Sciatic nerve (tissue), 2 donors: Measurements from ENCODE around the gene ZCCHC18. TPM values are rescaled to one million over a fixed set of nuclear protein-coding genes. Genes with fewer than 3 reads are reported as not detected.
A peak's percentile ranks its signal among the peaks of the same experiment; 100 is the strongest.

ENCODE experiments used
- ATAC-seq: fragments of 200-7000 bp; cut with Tn5 transposase; one replicate; pipeline ENCODE4 v1.9.1; 2020; ENCODE audit warnings: mild to moderate bottlenecking, moderate library complexity
- DNase-seq: peaks from one replicate; pipeline ENCODE4 v3.0.0-alpha.2; 2020; ENCODE audit warnings: low spot score
- intact Hi-C: fragments of 100-400 bp; cut with DNase I; formaldehyde crosslinking; loops from one replicate; pipeline ENCODE4 v1.14.2; 2022
- total RNA-seq: library from RNA; stranded (reverse); fragmentation: NEBNext Ultra II Directional; extraction: Animal tissue kit (Norgen Biotek cat#: 25700); gene quantifications from one replicate; pipeline ENCODE4 v1.2.1, GENCODE V29; 2021
- donor health status: DM: no; HTN: no; CAD: no.
- donor health status: DM: no; HTN: no; CAD: no.

Gene ZCCHC18
- total RNA-seq, 1 donor from 2014 or later = 1.5 TPM

- intact Hi-C loops = no loop called here
- no peak for ATAC-seq
Measured at GRCh38 chrX:104122829-104123228, 10.5 kb downstream of the ZCCHC18 start.

GRCh38 chrX:104126856-104127255 is 14.5 kb downstream of the ZCCHC18 start:
- intact Hi-C loops = no loop called here
- no peak for ATAC-seq
- no peak for DNase-seq

More at GRCh38 chrX:104122829-104123228, 10.5 kb downstream of the ZCCHC18 start:
- DNase-seq = no peak

GRCh38 chrX:104130808-104131207 is 18.5 kb downstream of the ZCCHC18 start:
- intact Hi-C loops = no loop called here
- ATAC-seq (no peak), DNase-seq (no peak)

GRCh38 chrX:104134583-104135261 is 22.4 kb downstream of the ZCCHC18 start:
- intact Hi-C loops = no loop called here
- no peak for DNase-seq
- no peak for ATAC-seq

GRCh38 chrX:104135677-104136076 is 23.4 kb downstream of the ZCCHC18 start:
- no peak for ATAC-seq
- no peak for DNase-seq
- intact Hi-C loops = no loop called here

- intact Hi-C loops = no loop called here
- peak; percentile 95 for ATAC-seq
Measured at GRCh38 chrX:104136241-104137019, 24.1 kb downstream of the ZCCHC18 start.

GRCh38 chrX:104137496-104137895 is 25.2 kb downstream of the ZCCHC18 start:
- ATAC-seq (peak; percentile 49), DNase-seq (no peak)
- intact Hi-C loops = no loop called here

More at GRCh38 chrX:104136241-104137019, 24.1 kb downstream of the ZCCHC18 start:
- peak; percentile 78 for DNase-seq

GRCh38 chrX:104141087-104141760 is 28.9 kb downstream of the ZCCHC18 start:
- ATAC-seq = no peak
- intact Hi-C loops = no loop called here

GRCh38 chrX:104151037-104151436 is 38.7 kb downstream of the ZCCHC18 start:
- ATAC-seq (no peak), DNase-seq (no peak)
- intact Hi-C loops = no loop called here

More at GRCh38 chrX:104141087-104141760, 28.9 kb downstream of the ZCCHC18 start:
- no peak for DNase-seq

- intact Hi-C loops = no loop called here
- DNase-seq (peak; percentile 83), ATAC-seq (peak; percentile 98)
Measured at GRCh38 chrX:104156630-104157529, 44.6 kb downstream of the ZCCHC18 start, which contains the start of gene SLC25A53. Gene SLC25A53, minus strand, starts transcription at chrX:104157009. Its CDS starts 51,752 bp downstream, at chrX:104105257.

Other genes starting within 250 kb of the ZCCHC18 start
- 5.1 TPM for gene TMSB15B, start 149.9 kb upstream of the ZCCHC18 start, total RNA-seq
- gene H2BW1, start 98.8 kb upstream of the ZCCHC18 start, total RNA-seq = not detected
- gene H2BW2, start 72.6 kb upstream of the ZCCHC18 start, total RNA-seq = not detected
- gene TMSB15C, start 36.3 kb upstream of the ZCCHC18 start, total RNA-seq = 2.4 TPM
- gene SLC25A53, start 44.5 kb downstream of the ZCCHC18 start, total RNA-seq = 15.6 TPM
- gene FAM199X, start 53.9 kb downstream of the ZCCHC18 start, total RNA-seq = 23.4 TPM
- not detected for gene ESX1, start 142.4 kb downstream of the ZCCHC18 start, total RNA-seq